ENCODE results near the gene FADS2. TPM values are rescaled to one million over a fixed set of nuclear protein-coding genes. Genes with fewer than 3 reads are reported as not detected.

FADS2 gene
- total RNA-seq, 1 experiment from 2014 or later = 514 TPM

DNA sequence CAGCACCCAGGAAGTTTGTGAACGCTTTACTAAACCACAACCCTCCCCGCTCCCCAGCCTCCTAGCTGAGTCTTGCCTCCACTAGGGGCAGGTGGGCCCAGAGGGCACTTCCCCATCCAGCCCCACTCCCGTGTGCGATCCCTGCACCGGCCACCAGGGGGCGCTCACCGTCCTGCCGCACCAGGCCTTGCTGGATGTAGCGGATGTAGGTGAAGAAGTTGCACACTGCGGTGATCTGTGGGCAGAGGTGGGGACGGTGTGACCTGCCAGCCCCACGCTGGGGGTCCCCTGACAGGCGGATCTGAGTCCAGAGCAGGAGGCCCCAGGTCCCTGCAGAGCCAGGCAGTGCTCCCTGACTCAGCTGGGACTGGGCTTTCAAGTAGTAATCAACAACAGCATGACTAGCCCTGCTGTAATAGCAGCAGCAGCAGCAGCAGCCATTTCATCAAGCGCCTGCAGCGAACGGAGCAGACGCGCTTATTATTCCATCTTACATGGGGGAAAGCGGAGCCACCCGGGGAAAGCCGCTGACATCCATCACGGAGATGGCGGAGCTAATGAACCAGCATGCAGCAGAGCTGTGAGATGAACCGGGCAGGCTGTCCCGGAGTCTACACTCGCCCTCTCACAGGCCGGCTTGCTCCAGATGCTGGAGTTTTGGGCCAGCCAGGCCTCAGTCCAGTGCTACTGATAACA, 71.2 kb downstream of the FADS2 start:
- no peaks in the 10 kb centered on the region for H3K36me3 ChIP-seq (ENCODE audit: low read depth)
- no peaks in the 10 kb centered on the region for H4K20me1 ChIP-seq (ENCODE audit: insufficient read depth)
- H2AFZ ChIP-seq = no peak overlapping the region
- intact Hi-C loops (cut with micrococcal nuclease; ENCODE audit: unreplicated experiment) = loop anchor here (1.0 to 5.0 kb wide), 7 partner anchors 28 to 209 kb away; no protein-coding TSS in a partner anchor
- H3K27me3 ChIP-seq (ENCODE audit: insufficient read depth, low read depth) = no peaks in the 10 kb centered on the region
- H3K79me2 ChIP-seq (ENCODE audit: low read depth) = no peaks in the 10 kb centered on the region
- no peaks in the 10 kb centered on the region for H3K9me3 ChIP-seq (ENCODE audit: insufficient read depth, low read depth)
- H3K4me3 ChIP-seq = no peak overlapping the region
- no peak for TF ChIP-seq EZH2 (IDR thresholded peaks at IDR 0.05; ENCODE audit: low read depth)
- peak; percentile 100 for TF ChIP-seq CTCF (conservative IDR thresholded peaks at IDR 0.05)
- H3K4me2 ChIP-seq = peak overlapping the region; percentile 39; the same call in 1 of the 2 replicates
- POLR2A ChIA-PET (ENCODE audit: unreplicated experiment) = interaction anchor here (0.5 kb wide), 1 partner anchor 1806 kb away, joined by 9 read pairs; no protein-coding TSS in a partner anchor
- no peaks in the 10 kb centered on the region for H3K9me2 ChIP-seq (ENCODE audit: insufficient read depth)
- H3F3A ChIP-seq (ENCODE audit: insufficient read depth, low read depth) = no peaks in the 10 kb centered on the region
- BruUV-seq (replicated peaks) = no TSS peak
- peak; percentile 73 to 90 for DNase-seq
- H3K27ac ChIP-seq = no peak overlapping the region
- CTCF ChIA-PET = interaction anchor here (0.5 to 2.5 kb wide), 11 partner anchors 24 to 1081 kb away, joined by 3 to 36 read pairs (median 6); no protein-coding TSS in a partner anchor
- no peaks in the 10 kb centered on the region; the same call in 1 of the 2 replicates for H3K4me1 ChIP-seq (replicated peaks; ENCODE audit: insufficient read depth)

DNA sequence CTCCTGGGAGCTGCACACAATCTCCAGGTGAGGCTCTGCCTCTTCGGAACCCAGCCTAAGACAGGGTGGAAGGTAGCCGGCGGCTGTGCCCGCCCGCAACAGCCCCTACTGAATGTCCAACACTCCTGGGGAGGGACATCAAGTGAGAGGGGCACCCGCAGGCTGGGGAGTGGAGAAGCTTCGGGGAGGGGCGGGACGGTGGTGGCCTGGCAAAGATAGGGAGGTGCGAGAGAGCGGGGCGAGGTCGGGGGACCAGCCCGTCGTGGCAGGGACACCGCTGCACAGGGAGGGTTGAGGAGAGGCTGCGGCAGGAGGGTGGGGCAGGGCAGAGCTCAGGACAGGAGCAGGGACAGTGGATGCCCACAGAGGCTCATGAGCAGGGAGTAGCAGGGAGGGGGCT, 72.2 kb downstream of the FADS2 start:
- POLR2A ChIA-PET (ENCODE audit: unreplicated experiment) = interaction anchor here (0.7 kb wide), 1 partner anchor 79 kb away, joined by 3 read pairs; no protein-coding TSS in a partner anchor

DNA sequence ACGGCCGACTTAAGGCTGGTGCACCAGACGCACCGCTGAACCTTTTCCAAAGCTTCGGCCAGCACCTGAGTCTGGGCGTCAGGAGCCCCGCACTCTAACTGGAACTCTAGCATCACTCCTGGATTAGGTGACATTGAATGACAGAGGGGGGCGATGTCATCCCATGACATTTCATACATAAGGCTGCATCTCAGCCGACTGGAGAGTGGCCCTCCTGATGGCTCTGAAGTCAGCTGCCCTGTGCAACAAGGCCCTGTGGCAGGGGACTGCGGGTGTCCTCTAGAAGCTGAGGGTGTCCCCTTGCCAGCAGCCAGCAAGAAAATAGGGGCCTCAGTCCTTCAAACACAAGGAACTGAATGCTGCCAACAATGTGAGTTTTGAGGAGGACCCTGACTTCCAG, 73.3 kb downstream of the FADS2 start:
- H3K9me3 ChIP-seq (ENCODE audit: insufficient read depth, low read depth) = no peaks in the 10 kb centered on the region
- POLR2A ChIA-PET (ENCODE audit: unreplicated experiment) = no interaction called here
- no peaks in the 10 kb centered on the region for H3K9me2 ChIP-seq (ENCODE audit: insufficient read depth)
- H4K20me1 ChIP-seq (ENCODE audit: insufficient read depth) = no peaks in the 10 kb centered on the region
- DNase-seq = no peak
- no peaks in the 10 kb centered on the region for H3K79me2 ChIP-seq (ENCODE audit: low read depth)
- no peaks in the 10 kb centered on the region for H3K27me3 ChIP-seq (ENCODE audit: insufficient read depth, low read depth)
- no peaks in the 10 kb centered on the region; the same call in 1 of the 2 replicates for H3K4me1 ChIP-seq (replicated peaks; ENCODE audit: insufficient read depth)
- CTCF ChIA-PET = interaction anchor here (0.6 to 0.7 kb wide), 2 partner anchors 66 to 207 kb away, joined by 3 to 4 read pairs; no protein-coding TSS in a partner anchor
- no peak overlapping the region for H3K27ac ChIP-seq
- no peaks in the 10 kb centered on the region for H3F3A ChIP-seq (ENCODE audit: insufficient read depth, low read depth)
- TF ChIP-seq EZH2 (IDR thresholded peaks at IDR 0.05; ENCODE audit: low read depth) (no peak), CTCF (conservative IDR thresholded peaks at IDR 0.05) (no peak)
- no peak overlapping the region for H2AFZ ChIP-seq
- no TSS peak for BruUV-seq (replicated peaks)
- no peak overlapping the region for H3K4me3 ChIP-seq
- no peak overlapping the region for H3K4me2 ChIP-seq
- intact Hi-C loops (cut with micrococcal nuclease; ENCODE audit: unreplicated experiment) = no loop called here
- H3K36me3 ChIP-seq (ENCODE audit: low read depth) = no peaks in the 10 kb centered on the region

More for the DNA sequence above, 72.2 kb downstream of the FADS2 start:
- no peaks in the 10 kb centered on the region for H3K9me2 ChIP-seq (ENCODE audit: insufficient read depth)
- H3K27ac ChIP-seq = no peak overlapping the region
- no peaks in the 10 kb centered on the region for H3K27me3 ChIP-seq (ENCODE audit: insufficient read depth, low read depth)
- no peaks in the 10 kb centered on the region for H3K9me3 ChIP-seq (ENCODE audit: insufficient read depth, low read depth)
- no peak for DNase-seq
- no peaks in the 10 kb centered on the region; the same call in 1 of the 2 replicates for H3K4me1 ChIP-seq (replicated peaks; ENCODE audit: insufficient read depth)
- BruUV-seq (replicated peaks) = no TSS peak
- H2AFZ ChIP-seq = no peak overlapping the region
- H4K20me1 ChIP-seq (ENCODE audit: insufficient read depth) = no peaks in the 10 kb centered on the region
- no peaks in the 10 kb centered on the region for H3K36me3 ChIP-seq (ENCODE audit: low read depth)
- H3K79me2 ChIP-seq (ENCODE audit: low read depth) = no peaks in the 10 kb centered on the region
- intact Hi-C loops (cut with micrococcal nuclease; ENCODE audit: unreplicated experiment) = no loop called here
- no peaks in the 10 kb centered on the region for H3F3A ChIP-seq (ENCODE audit: insufficient read depth, low read depth)
- CTCF ChIA-PET = interaction anchor here (0.5 to 2.4 kb wide), 3 partner anchors 22 to 182 kb away, joined by 3 to 30 read pairs (median 4); no protein-coding TSS in a partner anchor
- TF ChIP-seq EZH2 (IDR thresholded peaks at IDR 0.05; ENCODE audit: low read depth) (no peak), CTCF (conservative IDR thresholded peaks at IDR 0.05) (no peak)
- no peak overlapping the region for H3K4me3 ChIP-seq
- no peak overlapping the region for H3K4me2 ChIP-seq
